ENCODE measurements around the gene YWHAE. TPM values are rescaled to one million over a fixed set of nuclear protein-coding genes. Genes with fewer than 3 reads are reported as not detected.
"Not testable (repeated sequence)": the region's sequence is repeated elsewhere in the genome, so short reads cannot be mapped to it uniquely, and the experiment has no call there.

YWHAE gene
- total RNA-seq, 1 experiment from 2014 or later, result 518 TPM

GRCh38 chr17:1413281-1413791 lies 13.3 kb upstream of the YWHAE start:
- peak; percentile 44 for DNase-seq (ENCODE audit: extremely low read depth, low read depth)

- no peak for DNase-seq (ENCODE audit: extremely low read depth, low read depth)
These were observed 12.4 kb upstream of the YWHAE start for GRCh38 chr17:1412185-1413110.

GRCh38 chr17:1402262-1402586 lies 2.2 kb upstream of the YWHAE start:
- no peak for DNase-seq (ENCODE audit: extremely low read depth, low read depth)

GRCh38 chr17:1398931-1399678 lies 917 bp downstream of the YWHAE start:
- no peak for DNase-seq (ENCODE audit: extremely low read depth, low read depth)

- DNase-seq (ENCODE audit: extremely low read depth, low read depth), result no peak
These were observed 2.0 kb downstream of the YWHAE start for GRCh38 chr17:1398028-1398427.

GRCh38 chr17:1395876-1396665 lies 4.0 kb downstream of the YWHAE start:
- not testable (repeated sequence) for DNase-seq (ENCODE audit: extremely low read depth, low read depth)

GRCh38 chr17:1391577-1391976 lies 8.4 kb downstream of the YWHAE start:
- DNase-seq (ENCODE audit: extremely low read depth, low read depth), result no peak

- DNase-seq (ENCODE audit: extremely low read depth, low read depth), result no peak
These were observed 9.3 kb downstream of the YWHAE start for GRCh38 chr17:1390432-1391367.

GRCh38 chr17:1387490-1388227 lies 12.4 kb downstream of the YWHAE start:
- not testable (repeated sequence) for DNase-seq (ENCODE audit: extremely low read depth, low read depth)

- not testable (repeated sequence) for DNase-seq (ENCODE audit: extremely low read depth, low read depth)
These were observed 13.3 kb downstream of the YWHAE start for GRCh38 chr17:1386675-1387190.

GRCh38 chr17:1386265-1386664 lies 13.8 kb downstream of the YWHAE start:
- no peak for DNase-seq (ENCODE audit: extremely low read depth, low read depth)

- DNase-seq (ENCODE audit: extremely low read depth, low read depth), result no peak
These were observed 14.2 kb downstream of the YWHAE start for GRCh38 chr17:1385861-1386260.

GRCh38 chr17:1384905-1385435 lies 15.1 kb downstream of the YWHAE start:
- no peak for DNase-seq (ENCODE audit: extremely low read depth, low read depth)

- DNase-seq (ENCODE audit: extremely low read depth, low read depth), result no peak
These were observed 20.1 kb downstream of the YWHAE start for GRCh38 chr17:1379930-1380313.

GRCh38 chr17:1379208-1379929 lies 20.7 kb downstream of the YWHAE start:
- DNase-seq (ENCODE audit: extremely low read depth, low read depth), result no peak

- DNase-seq (ENCODE audit: extremely low read depth, low read depth), result not testable (repeated sequence)
These were observed 21.6 kb downstream of the YWHAE start for GRCh38 chr17:1378476-1378860.

- no peak for DNase-seq (ENCODE audit: extremely low read depth, low read depth)
These were observed 22.7 kb downstream of the YWHAE start for GRCh38 chr17:1377334-1377733.

GRCh38 chr17:1376061-1376460 lies 24.0 kb downstream of the YWHAE start:
- no peak for DNase-seq (ENCODE audit: extremely low read depth, low read depth)
